Kidney tubule cell (primary cell): Measurements from ENCODE around the gene DISP3.
A peak's percentile ranks its signal among the peaks of the same experiment; 100 is the strongest.

ENCODE experiments used
- DNase-seq: peaks from one replicate; pipeline ENCODE4 v3.0.0-alpha.2; 2018; ENCODE audit warnings: low spot score

The DISP3 gene, protein sequence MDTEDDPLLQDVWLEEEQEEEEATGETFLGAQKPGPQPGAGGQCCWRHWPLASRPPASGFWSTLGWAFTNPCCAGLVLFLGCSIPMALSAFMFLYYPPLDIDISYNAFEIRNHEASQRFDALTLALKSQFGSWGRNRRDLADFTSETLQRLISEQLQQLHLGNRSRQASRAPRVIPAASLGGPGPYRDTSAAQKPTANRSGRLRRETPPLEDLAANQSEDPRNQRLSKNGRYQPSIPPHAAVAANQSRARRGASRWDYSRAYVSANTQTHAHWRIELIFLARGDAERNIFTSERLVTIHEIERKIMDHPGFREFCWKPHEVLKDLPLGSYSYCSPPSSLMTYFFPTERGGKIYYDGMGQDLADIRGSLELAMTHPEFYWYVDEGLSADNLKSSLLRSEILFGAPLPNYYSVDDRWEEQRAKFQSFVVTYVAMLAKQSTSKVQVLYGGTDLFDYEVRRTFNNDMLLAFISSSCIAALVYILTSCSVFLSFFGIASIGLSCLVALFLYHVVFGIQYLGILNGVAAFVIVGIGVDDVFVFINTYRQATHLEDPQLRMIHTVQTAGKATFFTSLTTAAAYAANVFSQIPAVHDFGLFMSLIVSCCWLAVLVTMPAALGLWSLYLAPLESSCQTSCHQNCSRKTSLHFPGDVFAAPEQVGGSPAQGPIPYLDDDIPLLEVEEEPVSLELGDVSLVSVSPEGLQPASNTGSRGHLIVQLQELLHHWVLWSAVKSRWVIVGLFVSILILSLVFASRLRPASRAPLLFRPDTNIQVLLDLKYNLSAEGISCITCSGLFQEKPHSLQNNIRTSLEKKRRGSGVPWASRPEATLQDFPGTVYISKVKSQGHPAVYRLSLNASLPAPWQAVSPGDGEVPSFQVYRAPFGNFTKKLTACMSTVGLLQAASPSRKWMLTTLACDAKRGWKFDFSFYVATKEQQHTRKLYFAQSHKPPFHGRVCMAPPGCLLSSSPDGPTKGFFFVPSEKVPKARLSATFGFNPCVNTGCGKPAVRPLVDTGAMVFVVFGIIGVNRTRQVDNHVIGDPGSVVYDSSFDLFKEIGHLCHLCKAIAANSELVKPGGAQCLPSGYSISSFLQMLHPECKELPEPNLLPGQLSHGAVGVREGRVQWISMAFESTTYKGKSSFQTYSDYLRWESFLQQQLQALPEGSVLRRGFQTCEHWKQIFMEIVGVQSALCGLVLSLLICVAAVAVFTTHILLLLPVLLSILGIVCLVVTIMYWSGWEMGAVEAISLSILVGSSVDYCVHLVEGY (N-terminal part only)

DNA sequence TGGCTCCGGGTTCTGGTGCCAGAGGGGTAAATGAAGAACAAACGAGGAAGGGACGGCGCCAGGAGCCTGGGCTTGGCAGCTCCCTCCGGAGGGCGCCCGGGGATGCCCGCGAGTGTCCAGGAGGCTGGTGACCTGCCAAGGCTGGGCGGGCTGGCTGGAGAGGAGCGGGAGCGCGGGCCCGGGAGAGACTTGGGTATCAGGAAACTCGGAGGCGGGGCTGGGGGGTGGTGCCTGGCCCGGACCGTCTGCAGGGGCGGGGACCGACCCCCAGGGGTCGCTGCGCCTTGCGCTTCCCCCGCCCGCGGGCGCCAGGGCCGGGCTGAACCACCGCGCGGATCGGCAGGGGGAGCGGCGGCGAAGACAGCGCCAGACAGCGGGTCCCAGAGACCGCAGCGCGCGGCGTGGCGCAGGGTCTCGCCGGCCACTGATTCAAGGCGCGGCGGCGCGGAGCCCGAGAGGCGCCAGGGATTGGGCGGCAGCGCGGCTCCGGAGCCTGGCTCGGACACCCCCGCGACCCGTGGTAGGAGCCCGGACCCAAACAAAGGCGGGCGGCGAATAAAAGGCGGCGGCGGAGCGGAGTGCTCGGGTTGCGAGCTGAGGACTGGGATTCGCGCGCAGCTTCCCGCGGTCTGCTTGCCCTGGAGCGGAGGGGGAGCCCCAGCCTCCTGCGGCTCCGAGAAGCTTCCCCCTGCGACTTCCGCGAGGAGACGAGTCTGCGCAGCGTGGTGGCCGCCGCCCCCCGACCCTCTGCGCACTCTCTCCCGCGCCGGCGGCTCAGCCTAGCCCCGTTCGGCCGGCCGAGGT is at the start of gene DISP3:
DISP3 (plus strand) TSS at position 585 of the 804 bp plus-strand sequence. CDS start 21,838 bp downstream, outside the sequence.
- DNase-seq = peak; percentile 65

DNA sequence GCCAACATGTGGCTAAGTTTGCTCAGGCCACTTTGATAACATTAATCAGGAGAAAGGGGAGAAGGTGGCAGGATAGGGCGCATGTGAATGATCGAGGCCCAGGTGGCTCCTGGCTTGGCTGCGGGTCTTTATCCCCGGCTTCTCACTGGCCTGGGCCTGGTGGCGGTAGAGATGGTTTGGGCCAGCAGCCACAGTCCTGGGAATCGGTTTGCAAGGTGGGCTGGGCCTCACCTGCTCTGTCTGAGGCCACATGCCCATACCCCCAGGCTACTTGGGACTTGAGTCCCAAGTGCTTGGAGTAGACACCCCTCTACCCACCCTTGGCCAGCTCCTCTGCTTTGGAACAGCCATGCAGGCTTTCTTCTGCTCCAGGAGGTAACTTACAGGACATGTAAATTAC is 49.7 kb upstream of the DISP3 start:
- no peak for DNase-seq

DNA sequence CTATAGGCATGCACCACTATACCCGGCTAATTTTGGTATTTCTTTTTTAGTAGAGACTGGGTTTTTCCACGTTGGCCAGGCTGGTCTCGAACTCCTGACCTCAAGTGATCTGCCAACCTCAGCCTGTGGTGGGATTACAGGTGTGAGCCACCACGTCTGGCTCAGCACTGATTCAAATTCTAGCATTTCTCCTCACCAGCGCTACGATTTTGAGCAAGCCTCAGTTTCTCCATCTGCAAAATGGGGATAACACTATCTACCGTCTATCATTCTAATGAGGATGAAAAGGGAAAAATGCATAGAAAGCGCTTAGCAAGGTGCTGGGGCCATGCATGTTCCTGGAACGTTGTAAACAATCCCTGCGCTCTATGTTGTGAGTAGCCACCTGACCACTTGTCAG is 49.0 kb upstream of the DISP3 start:
- no peak for DNase-seq

DNA sequence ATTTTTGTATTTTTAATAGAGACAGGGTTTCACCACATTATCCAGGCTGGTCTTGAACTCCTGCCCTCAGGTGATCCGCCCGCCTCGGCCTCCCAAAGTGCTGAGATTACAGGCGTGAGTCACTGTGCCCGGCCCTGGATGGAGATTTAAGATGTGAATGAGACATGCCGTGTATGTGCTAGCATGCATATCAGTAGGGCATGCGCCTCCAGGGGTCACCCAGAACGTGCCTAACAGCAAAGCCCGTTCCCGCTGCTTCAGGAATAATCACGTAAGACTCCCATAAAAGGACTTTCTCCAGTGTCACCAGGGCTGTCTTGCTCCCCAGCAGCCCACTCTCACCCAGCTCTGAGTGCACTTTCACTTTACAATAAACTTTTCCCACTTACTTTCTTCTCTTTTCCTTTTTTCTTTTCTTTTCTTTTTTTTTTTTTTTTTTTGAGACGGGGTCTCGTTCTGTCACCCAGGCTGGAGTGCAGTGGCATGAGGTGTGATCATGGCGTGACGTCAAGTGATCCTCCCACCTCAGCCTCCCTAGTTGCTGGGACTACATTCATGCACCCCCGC is 46.9 kb upstream of the DISP3 start:
- no peak for DNase-seq

DNA sequence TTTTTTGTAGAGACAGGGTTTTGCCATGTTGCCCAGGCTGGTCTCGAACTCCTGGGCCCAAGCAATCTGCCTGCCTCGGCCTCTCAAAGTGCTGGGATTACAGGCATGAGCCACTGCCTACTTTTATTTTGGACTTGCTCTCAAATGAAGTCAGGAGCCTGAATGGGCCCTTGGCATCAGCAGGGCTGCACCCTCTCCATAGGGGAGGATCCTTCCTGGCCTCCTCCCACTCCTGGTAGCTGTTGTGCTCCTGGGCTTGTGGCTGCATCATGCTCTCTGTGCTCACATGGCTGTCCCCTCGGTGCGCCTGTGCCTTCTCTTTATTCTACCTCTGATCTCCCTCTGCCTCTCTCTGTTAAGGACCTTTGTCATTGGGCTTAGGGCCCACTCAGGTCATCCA is 46.4 kb upstream of the DISP3 start:
- no peak for DNase-seq

DNA sequence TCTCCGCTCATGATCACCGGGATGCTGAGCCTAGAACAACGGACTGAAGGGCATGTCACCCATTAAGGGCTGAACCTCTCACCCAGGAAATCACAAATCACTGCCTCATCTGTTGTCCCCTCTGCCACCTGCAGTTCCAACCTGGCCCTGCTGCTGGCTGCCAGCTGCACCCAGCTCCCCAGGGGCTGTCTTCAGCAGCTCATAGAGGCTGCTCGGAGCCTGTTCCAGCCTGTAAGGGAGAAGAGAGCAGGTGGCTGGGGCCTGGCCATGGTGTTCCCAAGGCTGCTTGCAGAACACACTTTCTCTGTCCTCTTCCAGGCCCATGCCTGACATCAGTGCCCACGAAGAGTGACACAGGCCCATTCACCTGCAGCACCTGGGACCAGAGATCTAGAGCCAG is 44.5 kb upstream of the DISP3 start:
- no peak for DNase-seq

DNA sequence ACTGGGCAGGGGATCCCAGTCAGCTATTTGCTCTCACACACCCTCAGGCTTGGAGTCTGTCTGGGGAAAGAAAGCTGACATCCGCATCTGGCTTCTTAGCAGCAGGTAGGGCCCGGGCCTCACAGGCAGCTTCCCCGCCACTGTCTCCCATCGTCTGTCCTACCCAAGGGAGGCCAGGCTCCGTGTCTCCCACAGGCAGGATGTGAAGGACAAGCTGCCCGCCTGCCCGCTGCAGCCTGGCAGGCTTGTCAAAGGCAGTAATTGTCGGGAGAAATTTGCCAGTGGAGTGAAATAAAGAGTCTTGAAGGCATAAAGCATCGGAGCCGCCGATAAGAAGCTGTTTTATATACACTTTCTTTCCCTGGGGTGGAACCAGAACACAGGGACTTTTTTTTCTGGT is 44.0 kb upstream of the DISP3 start:
- DNase-seq = no peak

DNA sequence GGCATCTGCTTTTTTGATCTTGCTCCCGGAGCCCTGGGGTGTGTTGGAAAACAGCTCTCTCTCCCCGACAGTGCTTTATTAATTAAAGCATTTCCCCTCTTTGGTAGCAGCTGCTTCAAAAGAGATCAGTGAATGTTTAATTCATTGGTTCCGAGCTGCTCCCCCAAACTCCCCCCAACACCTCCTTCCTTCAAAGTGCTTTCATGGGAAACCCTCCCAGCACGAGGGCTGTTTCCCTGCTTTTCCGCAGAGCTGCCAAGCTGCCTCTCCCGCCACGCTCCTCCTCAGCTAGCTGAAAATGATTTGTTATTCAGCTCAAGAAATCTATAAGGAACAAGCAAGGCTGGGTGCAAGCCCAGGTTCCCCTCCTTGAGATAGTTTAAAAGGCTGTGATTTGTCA is 40.0 kb upstream of the DISP3 start:
- no peak for DNase-seq

DNA sequence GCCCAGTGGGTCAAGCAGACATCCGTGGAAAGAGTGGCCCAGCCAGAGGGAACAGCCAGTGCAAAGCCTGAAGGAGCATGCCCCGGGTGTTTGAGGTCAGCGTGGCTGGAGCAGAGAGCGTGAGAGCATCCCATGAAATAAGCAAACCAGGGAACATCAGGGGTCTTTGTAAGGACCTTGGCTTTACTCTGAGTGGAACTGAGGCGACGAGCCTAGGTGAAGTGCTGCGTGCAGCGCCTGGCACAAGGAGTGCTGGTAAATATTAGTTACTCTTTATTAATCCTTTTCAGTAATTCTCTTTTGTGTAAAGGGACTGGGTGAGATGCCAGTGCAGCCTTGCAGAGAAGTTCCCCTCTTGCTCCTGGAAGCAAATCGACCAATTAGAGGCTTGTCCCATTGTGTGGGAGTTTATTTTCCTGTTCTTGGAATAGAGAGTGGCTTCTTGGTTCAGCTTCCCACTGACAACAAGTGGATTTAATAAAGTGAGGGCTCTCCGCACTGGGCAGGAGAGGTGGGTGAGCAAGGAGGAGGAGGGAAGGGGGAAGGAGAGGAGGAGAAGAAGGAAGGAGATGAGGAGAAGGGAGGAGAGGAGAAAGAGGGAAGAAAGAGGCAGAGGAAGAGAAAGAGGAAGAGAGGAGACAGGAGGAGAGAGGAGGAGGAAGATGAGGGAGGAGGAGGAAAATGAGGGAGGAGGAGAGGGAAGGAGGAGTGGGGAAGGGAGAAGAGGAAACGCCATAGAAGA is 37.6 kb upstream of the DISP3 start:
- no peak for DNase-seq

DNA sequence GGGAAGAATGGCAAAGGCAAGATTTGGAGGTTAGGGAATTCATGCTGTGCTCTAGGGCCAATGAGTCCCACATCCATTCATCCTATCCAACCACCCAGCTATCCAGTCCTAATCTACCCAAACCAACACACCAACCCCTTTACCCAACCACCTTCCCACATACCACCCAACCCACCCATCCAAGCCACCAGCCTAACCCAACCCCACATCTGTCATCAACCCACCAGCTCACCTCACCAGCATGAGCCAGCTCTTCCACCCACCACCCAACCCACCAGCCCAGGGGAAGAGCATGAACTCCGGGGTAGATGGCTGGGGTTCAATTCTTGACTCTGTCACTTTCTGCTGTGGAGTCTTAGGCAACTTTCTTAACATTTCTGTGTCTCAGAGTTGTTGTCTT is 35.9 kb upstream of the DISP3 start:
- no peak for DNase-seq

DNA sequence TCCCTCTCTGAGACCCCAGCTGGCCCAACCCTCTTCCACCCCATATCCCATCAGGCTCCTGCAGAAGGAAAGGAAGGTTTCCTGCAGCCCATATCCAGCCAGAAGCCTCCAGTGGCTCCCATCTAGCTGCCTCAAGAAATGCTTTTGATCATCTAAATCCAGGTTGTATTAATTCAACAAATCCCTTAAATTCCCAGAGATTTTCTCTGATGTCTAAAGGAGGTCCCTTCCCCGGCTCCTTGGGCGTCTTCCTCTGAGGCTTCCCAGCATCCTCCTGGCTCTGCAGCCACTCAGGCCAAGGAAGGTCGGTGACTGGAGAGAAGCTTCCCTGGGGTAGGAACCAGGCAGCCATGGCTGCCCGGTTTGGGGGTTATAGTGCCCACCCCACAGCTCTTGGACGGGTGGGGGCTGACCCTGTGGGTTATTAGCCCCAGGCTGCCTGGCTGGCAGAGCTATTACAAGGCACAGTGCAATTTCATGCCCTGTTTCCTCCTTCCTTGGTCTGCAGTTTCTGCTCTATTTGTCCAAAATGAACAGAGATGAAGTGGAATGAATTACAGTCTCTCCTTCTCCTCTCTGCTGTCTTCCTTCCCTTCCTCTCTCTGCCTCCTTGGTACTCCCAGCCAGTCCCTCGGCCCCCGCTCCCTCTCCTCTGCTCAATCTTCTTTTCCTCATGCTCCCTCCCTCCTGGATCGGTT is 34.8 kb upstream of the DISP3 start:
- DNase-seq = no peak

DNA sequence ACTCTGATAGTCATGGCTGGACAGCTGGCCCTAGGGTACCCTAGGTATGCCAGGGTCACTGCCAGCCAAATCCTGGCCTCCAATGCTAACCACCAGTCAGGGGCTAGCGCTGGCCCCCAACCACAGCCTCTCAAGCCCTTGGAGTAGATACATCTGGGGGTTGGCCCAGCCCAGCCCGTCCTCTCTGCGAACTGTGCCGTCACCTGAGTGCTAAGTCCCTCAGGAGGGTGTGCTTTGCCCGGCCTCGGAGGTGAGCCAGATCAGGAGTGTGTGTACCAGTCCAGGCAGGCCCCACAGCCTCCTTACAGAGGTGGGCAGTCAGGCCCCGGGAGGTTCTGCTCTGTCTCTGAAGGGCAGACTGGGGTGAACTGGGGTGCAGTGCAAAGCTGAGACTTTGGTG is 34.0 kb upstream of the DISP3 start:
- DNase-seq = no peak

DNA sequence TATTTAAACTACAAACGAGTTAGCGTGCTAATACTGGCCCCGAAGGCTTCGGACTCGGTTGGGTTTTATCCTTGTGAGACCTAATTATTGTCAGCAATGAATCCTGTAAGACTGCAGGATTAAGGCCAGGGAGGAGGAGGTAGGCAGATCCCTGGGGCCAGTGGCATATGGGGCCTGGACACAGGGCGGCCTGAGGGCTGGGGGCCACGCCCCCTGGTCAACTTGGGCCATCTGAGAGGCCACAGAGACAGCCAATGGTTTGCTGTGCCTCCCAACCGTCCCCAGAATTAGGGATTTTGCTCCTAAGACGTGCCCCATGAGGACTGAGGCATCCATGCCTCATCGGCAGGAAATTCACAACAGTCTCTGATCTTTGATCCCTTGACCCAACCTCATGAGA is 31.1 kb upstream of the DISP3 start:
- no peak for DNase-seq

DNA sequence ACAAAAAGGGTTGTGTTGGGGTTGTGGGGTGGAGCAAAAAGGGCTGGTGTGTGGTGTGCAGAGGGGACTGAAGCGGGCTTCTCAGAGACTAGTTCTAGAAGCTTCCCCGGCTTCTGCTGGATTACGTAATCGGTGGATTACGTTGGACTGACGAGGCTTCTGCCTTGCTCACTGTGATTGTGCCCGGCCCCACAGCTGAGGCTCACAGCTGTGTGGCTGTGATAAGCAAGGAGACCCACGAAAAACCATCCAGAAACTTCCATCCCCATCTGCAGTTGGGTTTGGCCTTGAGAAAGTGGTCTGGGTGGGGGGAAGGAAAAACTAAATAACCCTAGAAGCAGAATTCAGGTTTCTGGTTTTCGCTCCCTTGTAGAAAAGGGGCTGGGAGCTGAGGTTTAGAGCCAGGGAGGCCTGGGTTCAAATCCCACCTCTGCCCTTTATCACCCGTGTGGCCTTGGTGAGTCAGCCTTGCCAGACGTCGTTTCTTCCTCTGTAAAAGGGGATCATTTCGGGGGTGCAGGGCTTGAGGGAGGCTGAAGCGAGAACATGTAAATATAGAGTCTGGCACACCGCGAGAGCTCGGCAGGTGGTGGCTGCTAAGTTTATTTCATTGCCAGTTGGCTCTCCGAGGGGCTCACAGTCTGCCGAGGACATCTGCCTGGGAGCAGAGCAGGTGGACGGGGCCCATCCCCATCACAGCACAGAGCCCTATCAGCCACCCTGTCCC is 30.4 kb upstream of the DISP3 start:
- DNase-seq = no peak

DNA sequence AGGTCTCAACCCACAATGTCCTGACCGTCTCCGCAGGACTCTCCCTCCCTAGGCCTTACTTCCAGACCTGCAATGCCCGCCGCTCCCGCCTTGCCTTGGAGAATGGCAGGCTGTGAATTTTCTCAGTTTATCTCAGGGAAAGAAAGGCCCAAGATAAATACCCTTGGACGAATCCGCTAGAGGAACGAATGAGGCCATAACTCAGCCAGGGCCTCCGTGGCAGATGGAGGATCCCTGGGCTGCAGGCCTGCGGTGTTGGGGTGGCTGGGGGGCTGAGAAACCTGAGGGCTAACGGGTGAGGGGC is 29.9 kb upstream of the DISP3 start:
- DNase-seq = no peak

DNA sequence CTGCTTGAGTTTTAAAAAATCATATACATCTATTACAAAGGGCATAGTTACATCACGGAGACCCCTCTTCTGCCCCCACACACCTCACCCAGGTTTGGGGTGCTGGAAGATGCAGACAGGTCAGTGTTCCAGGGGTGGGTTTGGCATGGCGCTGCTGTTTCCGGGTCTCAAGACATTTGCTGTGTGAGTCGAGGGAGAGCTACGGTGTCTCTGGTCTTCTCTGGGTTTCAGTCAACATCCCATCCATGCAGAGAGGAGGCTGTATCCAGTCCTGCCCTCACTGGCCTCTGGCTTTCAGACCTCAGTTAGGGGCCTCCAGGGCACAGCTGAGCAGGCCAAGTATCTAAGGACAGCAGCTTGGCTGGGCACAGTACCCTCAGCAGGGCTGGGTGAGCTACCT is 28.6 kb upstream of the DISP3 start:
- no peak for DNase-seq

DNA sequence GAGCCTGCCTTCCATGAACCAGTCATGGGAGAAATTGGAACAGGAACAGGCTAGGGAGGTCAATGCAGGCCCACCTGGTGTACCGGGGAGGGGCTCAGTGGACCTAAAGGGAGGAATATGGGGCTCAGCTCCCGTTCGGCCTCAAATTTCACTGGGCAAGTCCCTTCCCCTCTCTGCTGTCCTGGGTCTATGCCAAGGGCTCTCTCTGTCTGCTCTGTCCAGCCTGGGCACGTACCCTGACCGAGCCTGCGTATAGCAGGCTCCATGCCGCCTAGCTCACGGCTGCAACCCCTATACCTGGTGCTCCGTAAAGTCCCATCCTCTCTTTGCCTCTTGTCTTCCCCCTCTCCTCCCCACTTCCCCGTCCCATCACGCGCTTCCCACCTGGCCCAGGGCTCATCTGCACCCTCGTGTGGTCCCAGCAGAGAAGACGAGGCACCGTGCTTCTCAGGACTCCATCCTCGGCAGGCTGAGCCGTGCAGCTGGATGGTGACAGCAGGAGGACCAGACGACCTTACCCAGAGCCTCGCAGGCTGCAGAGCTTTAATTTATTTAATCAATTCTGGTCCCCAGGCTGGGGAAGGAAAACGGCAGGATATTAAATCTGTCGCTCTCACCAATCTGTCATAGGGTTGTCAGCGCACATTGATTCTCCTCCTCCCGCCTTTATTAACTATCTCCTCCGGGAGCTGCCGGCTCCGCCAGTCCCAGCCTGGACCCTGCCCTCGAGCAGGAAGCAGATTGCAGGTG is 25.0 kb upstream of the DISP3 start:
- DNase-seq = no peak

DNA sequence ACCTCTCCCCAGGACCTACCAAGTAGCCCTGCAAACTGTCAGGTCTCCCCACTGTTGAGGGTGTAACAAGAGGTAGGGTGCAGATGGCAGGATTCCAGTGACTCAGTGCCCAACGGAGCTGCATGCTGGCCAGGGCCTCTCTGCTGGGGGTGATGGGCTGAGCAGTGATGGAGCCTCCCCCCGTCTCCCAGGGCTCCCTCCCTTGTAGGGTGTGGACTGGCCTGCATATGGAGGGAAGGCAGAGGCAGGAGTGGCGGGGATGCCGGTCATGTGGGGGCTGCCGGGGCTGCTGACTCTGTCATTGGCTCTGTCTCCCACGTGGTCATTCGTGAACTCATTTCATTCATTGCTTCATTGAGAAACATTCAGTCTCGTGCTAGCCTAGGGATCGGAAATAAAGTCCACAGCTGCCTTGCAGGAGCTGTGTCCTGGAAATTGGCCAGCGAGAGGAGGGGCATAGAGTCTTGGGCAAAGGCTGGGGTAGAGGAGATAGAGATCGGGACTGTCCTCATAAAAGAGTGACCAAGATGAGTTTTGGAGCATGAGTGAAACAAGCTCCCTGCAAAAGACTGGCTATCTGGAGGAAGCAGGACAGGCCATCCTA is 22.9 kb upstream of the DISP3 start:
- DNase-seq = no peak
